Measurements from ENCODE around the gene MIGA2. TPM values are rescaled to one million over a fixed set of nuclear protein-coding genes. Genes with fewer than 3 reads are reported as not detected.

The MIGA2 gene
- total and polyA plus RNA-seq, 9 of the 15 experiments (the other 6 are each of a cell fraction or from before 2014, with no cell fraction given): 0.15 to 54.1 (median 18.0) TPM

- TF ChIP-seq ZNF407 (IDR thresholded peaks at IDR 0.05; ENCODE audit: low read depth) (no peak), CBX8 (IDR thresholded peaks at IDR 0.05; ENCODE audit: borderline replicate concordance, extremely low read depth, low read depth, low read length, poor library complexity, severe bottlenecking) (no peak), FOXK1 (CRISPR knock-in tag; IDR thresholded peaks at IDR 0.05; ENCODE audit: borderline replicate concordance) (no peak), FOXJ2 (tag; IDR thresholded peaks at IDR 0.05) (no peak), ZNF263 (CRISPR knock-in tag; IDR thresholded peaks at IDR 0.05; ENCODE audit: borderline replicate concordance) (no peak; the same call in 1 of the 2 replicates), CCAR2 (IDR thresholded peaks at IDR 0.05; ENCODE audit: low read depth, low read length) (no peak), SOX6 (IDR thresholded peaks at IDR 0.05) (peak; percentile 97), ZC3H11A (IDR thresholded peaks at IDR 0.05; ENCODE audit: low read depth, low read length) (no peak), SNAPC5 (CRISPR knock-in tag; IDR thresholded peaks at IDR 0.05) (no peak), NELFE (IDR thresholded peaks at IDR 0.05; ENCODE audit: insufficient read depth, insufficient read length) (no peak), ELK3 (CRISPR knock-in tag; IDR thresholded peaks at IDR 0.05) (no peak), HLTF (IDR thresholded peaks at IDR 0.05) (peak; percentile 87; the same call in 1 of the 2 replicates), GTF2A2 (tag; IDR thresholded peaks at IDR 0.05) (no peak), ZNF740 (CRISPR knock-in tag; IDR thresholded peaks at IDR 0.05) (peak; percentile 11; the same call in 1 of the 2 replicates), ZNF740 (tag; IDR thresholded peaks at IDR 0.05) (no peak), ETV6 (IDR thresholded peaks at IDR 0.05; ENCODE audit: borderline replicate concordance in 1 of 2, low read depth in 2 of 2, low read length in 1 of 2) (0 out of 4 replicates have a peak, but pooled peaks of 1 of the 2 experiments have one; percentile 42), ETV6 (CRISPR knock-in tag; IDR thresholded peaks at IDR 0.05; ENCODE audit: borderline replicate concordance) (no peak)
Observed at GRCh38 chr9:129068990-129069861, 32.8 kb downstream of the MIGA2 start (continued).
